ENCODE results near the gene GAS2L3. TPM values are rescaled to one million over a fixed set of nuclear protein-coding genes. Genes with fewer than 3 reads are reported as not detected.

Gene GAS2L3
- polyA plus RNA-seq, 1 donor (not counting 4 experiments of a cell fraction or from before 2014, with no cell fraction given): 3.6 TPM

GRCh38 chr12:100576331-100577036 lies 3.0 kb downstream of the GAS2L3 start:
- H3K9me1 ChIP-seq (ENCODE audit: control insufficient read depth, extremely low read depth, insufficient read depth, low read length): no peaks in the 10 kb centered on the region
- no peak for TF ChIP-seq CTCF (optimal IDR thresholded peaks at IDR 0.05 in 1 of 3, IDR thresholded peaks at IDR 0.05 in 1 of 3, conservative IDR thresholded peaks at IDR 0.05 in 1 of 3; ENCODE audit: extremely low read depth in 1 of 3, insufficient read depth in 2 of 3, low read length in 3 of 3)
- no peak for TF ChIP-seq EZH2 (IDR thresholded peaks at IDR 0.05; ENCODE audit: low read length)
- no peaks in the 10 kb centered on the region for H4K20me1 ChIP-seq (ENCODE audit: control insufficient read depth, extremely low read depth, insufficient read depth, low read length)
- DNase-seq (ENCODE audit: low read depth, low spot score) (peak; percentile 41), FAIRE-seq (no peak)
- dilution Hi-C loops (cut with MboI; ENCODE audit: extremely low pct_ligation_motif_present, low sequenced_read_pairs): no loop called here
- no peaks in the 10 kb centered on the region for H3K36me3 ChIP-seq (ENCODE audit: control insufficient read depth in 2 of 2, extremely low read depth in 1 of 2, insufficient read depth in 2 of 2, low read length in 2 of 2)
- no peaks in the 10 kb centered on the region for H3K27me3 ChIP-seq (ENCODE audit: control insufficient read depth, extremely low read depth, insufficient read depth, low read length)
- H3K4me3 ChIP-seq (ENCODE audit: control insufficient read depth in 2 of 3, extremely low read depth in 1 of 3, insufficient read depth in 2 of 3, low read depth in 1 of 3, low read length in 3 of 3): no peak overlapping the region
- peak overlapping the region; percentile 43 for H3K4me2 ChIP-seq (ENCODE audit: control insufficient read depth, extremely low read depth, insufficient read depth, low read depth, low read length)
- no peak overlapping the region for H3K9ac ChIP-seq (ENCODE audit: control insufficient read depth, extremely low read depth, insufficient read depth, low read length)
- H3K27ac ChIP-seq (ENCODE audit: control insufficient read depth, insufficient read depth, low read length): peak overlapping the region; percentile 48
- H2AFZ ChIP-seq (ENCODE audit: control insufficient read depth, low read length): no peak overlapping the region
- H3K9me3 ChIP-seq (ENCODE audit: control insufficient read depth, low read depth, low read length): no peaks in the 10 kb centered on the region
- H3K79me2 ChIP-seq (ENCODE audit: control insufficient read depth, insufficient read depth, low read length): peaks cover 6% of the 10 kb centered on the region
- H3K4me1 ChIP-seq (ENCODE audit: control insufficient read depth, extremely low read depth, insufficient read depth, low read length): peaks cover 21% of the 10 kb centered on the region

- Histone ChIP-seq H3K79me2 (ENCODE audit: control insufficient read depth, insufficient read depth, low read length) (peaks cover 7% of the 10 kb centered on the region), H3K9me1 (ENCODE audit: control insufficient read depth, extremely low read depth, insufficient read depth, low read length) (no peaks in the 10 kb centered on the region), H3K27me3 (ENCODE audit: control insufficient read depth, extremely low read depth, insufficient read depth, low read length) (no peaks in the 10 kb centered on the region), H2AFZ (ENCODE audit: control insufficient read depth, low read length) (no peak overlapping the region), H3K27ac (ENCODE audit: control insufficient read depth, insufficient read depth, low read length) (no peak overlapping the region), H3K4me3 (ENCODE audit: control insufficient read depth in 2 of 3, extremely low read depth in 1 of 3, insufficient read depth in 2 of 3, low read depth in 1 of 3, low read length in 3 of 3) (no peak overlapping the region), H3K4me1 (ENCODE audit: control insufficient read depth, extremely low read depth, insufficient read depth, low read length) (peaks cover 17% of the 10 kb centered on the region), H3K9me3 (ENCODE audit: control insufficient read depth, low read depth, low read length) (no peaks in the 10 kb centered on the region), H3K9ac (ENCODE audit: control insufficient read depth, extremely low read depth, insufficient read depth, low read length) (no peak overlapping the region), H4K20me1 (ENCODE audit: control insufficient read depth, extremely low read depth, insufficient read depth, low read length) (no peaks in the 10 kb centered on the region), H3K36me3 (ENCODE audit: control insufficient read depth in 2 of 2, extremely low read depth in 1 of 2, insufficient read depth in 2 of 2, low read length in 2 of 2) (no peaks in the 10 kb centered on the region), H3K4me2 (ENCODE audit: control insufficient read depth, extremely low read depth, insufficient read depth, low read depth, low read length) (no peak overlapping the region)
- dilution Hi-C loops (cut with MboI; ENCODE audit: extremely low pct_ligation_motif_present, low sequenced_read_pairs): no loop called here
- no peak for TF ChIP-seq CTCF (optimal IDR thresholded peaks at IDR 0.05 in 1 of 3, IDR thresholded peaks at IDR 0.05 in 1 of 3, conservative IDR thresholded peaks at IDR 0.05 in 1 of 3; ENCODE audit: extremely low read depth in 1 of 3, insufficient read depth in 2 of 3, low read length in 3 of 3)
- TF ChIP-seq EZH2 (IDR thresholded peaks at IDR 0.05; ENCODE audit: low read length): no peak
- DNase-seq (ENCODE audit: low read depth, low spot score) (no peak), FAIRE-seq (no peak)
These were observed 5.4 kb downstream of the GAS2L3 start for GRCh38 chr12:100578923-100579322.
